ENCODE results near the gene BET1.

The BET1 gene

GRCh38 chr7:94011714-94012353 is 7.7 kb upstream of the BET1 start:
- no peak for DNase-seq (ENCODE audit: low spot score)

- peak; percentile 99 for DNase-seq (ENCODE audit: low spot score)
These were observed 4.4 kb upstream of the BET1 start for GRCh38 chr7:94008537-94008936.

GRCh38 chr7:94005753-94006152 is 1.6 kb upstream of the BET1 start:
- no peak for DNase-seq (ENCODE audit: low spot score)

- peak; percentile 28 for DNase-seq (ENCODE audit: low spot score)
These were observed 620 bp downstream of the BET1 start for GRCh38 chr7:94003446-94004023.

- DNase-seq (ENCODE audit: low spot score): no peak
These were observed 2.8 kb downstream of the BET1 start for GRCh38 chr7:94001396-94001795.

- DNase-seq (ENCODE audit: low spot score): no peak
These were observed 6.3 kb downstream of the BET1 start for GRCh38 chr7:93997868-93998267.

- peak; percentile 41 for DNase-seq (ENCODE audit: low spot score)
These were observed 11.6 kb downstream of the BET1 start for GRCh38 chr7:93992421-93993110.

GRCh38 chr7:93987297-93987696 is 16.9 kb downstream of the BET1 start:
- no peak for DNase-seq (ENCODE audit: low spot score)

GRCh38 chr7:93985101-93985500 is 19.1 kb downstream of the BET1 start:
- DNase-seq (ENCODE audit: low spot score): no peak

- no peak for DNase-seq (ENCODE audit: low spot score)
These were observed 20.1 kb downstream of the BET1 start for GRCh38 chr7:93984024-93984423.

- peak; percentile 32 for DNase-seq (ENCODE audit: low spot score)
These were observed 22.7 kb downstream of the BET1 start for GRCh38 chr7:93981480-93981874.

GRCh38 chr7:93980744-93981479 is 23.2 kb downstream of the BET1 start:
- DNase-seq (ENCODE audit: low spot score): peak; percentile 30

- DNase-seq (ENCODE audit: low spot score): no peak
These were observed 26.8 kb downstream of the BET1 start for GRCh38 chr7:93977211-93977950.

- DNase-seq (ENCODE audit: low spot score): peak; percentile 14
These were observed 31.0 kb downstream of the BET1 start for GRCh38 chr7:93973134-93973533.

GRCh38 chr7:93972029-93972725 is 32.0 kb downstream of the BET1 start:
- no peak for DNase-seq (ENCODE audit: low spot score)

- no peak for DNase-seq (ENCODE audit: low spot score)
These were observed 35.1 kb downstream of the BET1 start for GRCh38 chr7:93968911-93969620.

- DNase-seq (ENCODE audit: low spot score): no peak
These were observed 39.3 kb downstream of the BET1 start for GRCh38 chr7:93964813-93965212.

- DNase-seq (ENCODE audit: low spot score): no peak
These were observed 39.9 kb downstream of the BET1 start for GRCh38 chr7:93964262-93964661.

GRCh38 chr7:93960986-93961385 is 43.2 kb downstream of the BET1 start:
- DNase-seq (ENCODE audit: low spot score): no peak

- no peak for DNase-seq (ENCODE audit: low spot score)
These were observed 45.5 kb downstream of the BET1 start for GRCh38 chr7:93958651-93959050.

GRCh38 chr7:93958216-93958615 is 45.9 kb downstream of the BET1 start:
- DNase-seq (ENCODE audit: low spot score): no peak
